MM.1S (cell line): Measurements from ENCODE around the gene CREB5.

Experiments used
- DNase-seq: peaks from one replicate; pipeline ENCODE4 v3.0.0-alpha.2; 2015
- H2AFZ ChIP-seq: fragments of 300-600 bp; sonication (generic); 2 replicates; pipeline ENCODE4 v1.6.0; 2016; ENCODE audit warnings: antibody characterized with exemption, low read length
- H3F3A ChIP-seq: fragments of 300-600 bp; sonication (generic); 2 replicates; pipeline ENCODE4 v1.6.1; 2016; ENCODE audit warnings: mild to moderate bottlenecking, antibody characterized with exemption, low read length, moderate library complexity, mixed read lengths; ENCODE audit not compliant: insufficient read depth
- H3K27ac ChIP-seq: fragments of 300-600 bp; sonication (generic); 2 replicates; pipeline ENCODE4 v1.5.1; 2016; ENCODE audit warnings: mild to moderate bottlenecking, low read length
- H3K27me3 ChIP-seq: fragments of 300-600 bp; sonication (generic); replicated peaks from 2 replicates; pipeline ENCODE4 v1.6.0; 2016; ENCODE audit warnings: low read length; ENCODE audit not compliant: insufficient read depth
- H3K36me3 ChIP-seq: fragments of 300-600 bp; sonication (generic); replicated peaks from 2 replicates; pipeline ENCODE4 v1.6.1; 2016; ENCODE audit warnings: mild to moderate bottlenecking, low read length, mixed read lengths; ENCODE audit not compliant: insufficient read depth
- H3K4me1 ChIP-seq: fragments of 300-600 bp; sonication (generic); 2 replicates; pipeline ENCODE4 v1.6.1; 2016; ENCODE audit warnings: low read length, mixed read lengths
- H3K4me2 ChIP-seq: fragments of 300-600 bp; sonication (generic); 2 replicates; pipeline ENCODE4 v1.6.0; 2016; ENCODE audit warnings: low read depth, low read length
- H3K4me3 ChIP-seq: fragments of 300-600 bp; sonication (generic); 2 replicates; pipeline ENCODE4 v1.5.1; 2016; ENCODE audit warnings: low read length, mixed read lengths
- H3K79me2 ChIP-seq: fragments of 300-600 bp; sonication (generic); 2 replicates; pipeline ENCODE4 v1.6.1; 2016; ENCODE audit warnings: mixed run types, low read length, mixed read lengths
- H3K9ac ChIP-seq: fragments of 300-600 bp; sonication (generic); 2 replicates; pipeline ENCODE4 v1.6.1; 2016; ENCODE audit warnings: low read length, mixed read lengths
- H3K9me2 ChIP-seq: fragments of 300-600 bp; sonication (generic); replicated peaks from 2 replicates; pipeline ENCODE4 v1.6.1; 2016; ENCODE audit warnings: mild to moderate bottlenecking, low read length, mixed read lengths; ENCODE audit not compliant: insufficient read depth
- H3K9me3 ChIP-seq: fragments of 300-600 bp; sonication (generic); replicated peaks from 2 replicates; pipeline ENCODE4 v1.6.1; 2016; ENCODE audit warnings: mild to moderate bottlenecking, low read length, mixed read lengths; ENCODE audit not compliant: insufficient read depth
- H4K20me1 ChIP-seq: fragments of 300-600 bp; sonication (generic); 2 replicates; pipeline ENCODE4 v1.6.1; 2016; ENCODE audit warnings: mild to moderate bottlenecking, low read length, moderate library complexity, mixed read lengths; ENCODE audit not compliant: insufficient read depth
- CTCF ChIP-seq: fragments of 300-600 bp; sonication (generic); IDR thresholded peaks from 2 replicates; pipeline ENCODE4 v1.5.1; 2016; ENCODE audit warnings: antibody characterized with exemption, low read length, mixed read lengths
- EZH2 ChIP-seq: fragments of 300-600 bp; sonication (generic); optimal IDR thresholded peaks from 2 replicates; pipeline ENCODE3; 2017; ENCODE audit warnings: low read depth, mild to moderate bottlenecking, antibody characterized with exemption, low read length, mixed read lengths
- EZH2phosphoT487 ChIP-seq: fragments of 300-600 bp; sonication (generic); IDR thresholded peaks from 2 replicates; pipeline ENCODE4 v1.6.1; 2018; ENCODE audit warnings: antibody characterized with exemption, low read length

Gene CREB5

GRCh38 chr7:28533267-28533666 lies 120.9 kb downstream of the CREB5 start:
- Histone ChIP-seq H3K4me1 (no peaks in the 10 kb centered on the region), H3K9me2 (no peaks in the 10 kb centered on the region), H3K27ac (no peak overlapping the region), H3K27me3 (no peaks in the 10 kb centered on the region), H3K9ac (no peak overlapping the region), H3F3A (no peaks in the 10 kb centered on the region), H3K79me2 (no peaks in the 10 kb centered on the region), H3K4me3 (no peak overlapping the region), H3K4me2 (no peak overlapping the region), H3K9me3 (no peaks in the 10 kb centered on the region), H4K20me1 (no peaks in the 10 kb centered on the region), H3K36me3 (no peaks in the 10 kb centered on the region), H2AFZ (no peak overlapping the region)
- TF ChIP-seq EZH2, result no peak
- TF ChIP-seq CTCF, result no peak
- no peak for TF ChIP-seq EZH2phosphoT487
- no peak for DNase-seq

- Histone ChIP-seq H3K9ac (no peak overlapping the region), H3F3A (no peaks in the 10 kb centered on the region), H2AFZ (no peak overlapping the region), H3K4me3 (no peak overlapping the region), H3K4me2 (no peak overlapping the region), H3K27me3 (no peaks in the 10 kb centered on the region), H3K27ac (no peak overlapping the region), H4K20me1 (no peaks in the 10 kb centered on the region), H3K36me3 (no peaks in the 10 kb centered on the region), H3K4me1 (no peaks in the 10 kb centered on the region), H3K79me2 (no peaks in the 10 kb centered on the region), H3K9me3 (no peaks in the 10 kb centered on the region), H3K9me2 (no peaks in the 10 kb centered on the region)
- no peak for TF ChIP-seq EZH2phosphoT487
- TF ChIP-seq EZH2, result no peak
- no peak for TF ChIP-seq CTCF
- no peak for DNase-seq
Observed at GRCh38 chr7:28533731-28534531, 121.6 kb downstream of the CREB5 start.

GRCh38 chr7:28536259-28536658 lies 123.9 kb downstream of the CREB5 start:
- no peaks in the 10 kb centered on the region for H4K20me1 ChIP-seq
- H3K4me1 ChIP-seq, result no peaks in the 10 kb centered on the region
- H3K4me3 ChIP-seq, result no peak overlapping the region
- no peaks in the 10 kb centered on the region for H3K9me3 ChIP-seq
- DNase-seq, result no peak
- TF ChIP-seq EZH2 (no peak), EZH2phosphoT487 (no peak), CTCF (no peak)
- no peaks in the 10 kb centered on the region for H3K27me3 ChIP-seq
- no peak overlapping the region for H2AFZ ChIP-seq
- H3K79me2 ChIP-seq, result no peaks in the 10 kb centered on the region
- H3F3A ChIP-seq, result no peaks in the 10 kb centered on the region
- no peak overlapping the region for H3K4me2 ChIP-seq
- no peaks in the 10 kb centered on the region for H3K9me2 ChIP-seq
- H3K36me3 ChIP-seq, result no peaks in the 10 kb centered on the region
- H3K9ac ChIP-seq, result no peak overlapping the region
- no peak overlapping the region for H3K27ac ChIP-seq
